CD4-positive, alpha-beta T cell treated with Interleukin-15 for 1 hour (primary cell): ENCODE measurements around the gene POU2AF2.
"Not testable (repeated sequence)": the region's sequence is repeated elsewhere in the genome, so short reads cannot be mapped to it uniquely, and the experiment has no call there.

ENCODE experiments used
- DNase-seq: peaks from one replicate; pipeline ENCODE4 v3.0.0-alpha.2; 2020

POU2AF2 gene

GRCh38 chr11:111305162-111305802, 59.8 kb downstream of the POU2AF2 start:
- no peak for DNase-seq

GRCh38 chr11:111305876-111306275, 60.4 kb downstream of the POU2AF2 start:
- no peak for DNase-seq

GRCh38 chr11:111306321-111306720, 60.8 kb downstream of the POU2AF2 start:
- DNase-seq = no peak

- DNase-seq = no peak
These were observed 62.1 kb downstream of the POU2AF2 start for GRCh38 chr11:111307472-111308108.

- no peak for DNase-seq
These were observed 62.6 kb downstream of the POU2AF2 start for GRCh38 chr11:111308140-111308539.

- DNase-seq = no peak
These were observed 63.8 kb downstream of the POU2AF2 start for GRCh38 chr11:111309215-111309915.

- DNase-seq = no peak
These were observed 64.6 kb downstream of the POU2AF2 start for GRCh38 chr11:111310088-111310487.

GRCh38 chr11:111310723-111311122, 65.2 kb downstream of the POU2AF2 start:
- DNase-seq = no peak

- no peak for DNase-seq
These were observed 66.6 kb downstream of the POU2AF2 start for GRCh38 chr11:111312076-111312475.

GRCh38 chr11:111319296-111319695, 73.8 kb downstream of the POU2AF2 start:
- no peak for DNase-seq

- not testable (repeated sequence) for DNase-seq
These were observed 74.7 kb downstream of the POU2AF2 start for GRCh38 chr11:111320199-111320598.

- DNase-seq = no peak
These were observed 75.4 kb downstream of the POU2AF2 start for GRCh38 chr11:111320728-111321568.

GRCh38 chr11:111322534-111322933, 77.0 kb downstream of the POU2AF2 start:
- DNase-seq = no peak

GRCh38 chr11:111324277-111324720, 78.8 kb downstream of the POU2AF2 start:
- DNase-seq = no peak

- no peak for DNase-seq
These were observed 79.7 kb downstream of the POU2AF2 start for GRCh38 chr11:111325259-111325658.

GRCh38 chr11:111326824-111327223, 81.3 kb downstream of the POU2AF2 start:
- no peak for DNase-seq

- no peak for DNase-seq
These were observed 82.5 kb downstream of the POU2AF2 start for GRCh38 chr11:111327908-111328624.

GRCh38 chr11:111329306-111330204, 84.0 kb downstream of the POU2AF2 start:
- no peak for DNase-seq

- DNase-seq = no peak
These were observed 84.8 kb downstream of the POU2AF2 start for GRCh38 chr11:111330234-111330893.

GRCh38 chr11:111331711-111332479, 86.4 kb downstream of the POU2AF2 start:
- DNase-seq = no peak
